NCI-H1694 treated with DMSO at 0.1 percent for 48 hours (cell line): Measurements from ENCODE around the gene ATP5MG.
"Not testable (repeated sequence)": the region's sequence is repeated elsewhere in the genome, so short reads cannot be mapped to it uniquely, and the experiment has no call there.

Experiments
- DNase-seq: peaks from one replicate; lab custom pipeline; 2025; lab: John Stamatoyannopoulos, UW

The ATP5MG gene

GRCh38 chr11:118401151-118401879 lies at the start of gene ATP5MG:
TSS of gene ATP5MG (plus strand) at chr11:118401606. CDS start at chr11:118401666, 60 bp downstream.
- peak; percentile 61 for DNase-seq

GRCh38 chr11:118353084-118353710 lies 48.2 kb upstream of the ATP5MG start:
- no peak for DNase-seq

DNA sequence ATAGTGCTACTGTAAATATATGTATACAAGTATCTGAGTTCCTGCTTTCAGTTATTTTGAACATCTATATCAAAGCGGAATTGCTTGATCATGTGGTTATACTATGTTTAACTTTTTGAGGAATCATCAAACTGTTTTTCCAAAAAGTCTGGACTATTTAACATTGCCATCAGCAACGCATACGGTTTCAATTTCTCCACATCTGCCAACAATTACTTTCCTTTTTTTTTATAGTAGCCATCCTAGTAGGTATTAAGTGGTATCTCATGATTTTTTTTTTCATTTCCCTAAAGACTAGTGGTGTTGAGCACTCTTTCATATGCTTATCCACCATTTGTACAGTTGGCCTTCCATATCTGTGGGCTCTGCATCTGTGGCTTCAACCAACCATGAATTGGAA lies 43.3 kb upstream of the ATP5MG start:
- no peak for DNase-seq

DNA sequence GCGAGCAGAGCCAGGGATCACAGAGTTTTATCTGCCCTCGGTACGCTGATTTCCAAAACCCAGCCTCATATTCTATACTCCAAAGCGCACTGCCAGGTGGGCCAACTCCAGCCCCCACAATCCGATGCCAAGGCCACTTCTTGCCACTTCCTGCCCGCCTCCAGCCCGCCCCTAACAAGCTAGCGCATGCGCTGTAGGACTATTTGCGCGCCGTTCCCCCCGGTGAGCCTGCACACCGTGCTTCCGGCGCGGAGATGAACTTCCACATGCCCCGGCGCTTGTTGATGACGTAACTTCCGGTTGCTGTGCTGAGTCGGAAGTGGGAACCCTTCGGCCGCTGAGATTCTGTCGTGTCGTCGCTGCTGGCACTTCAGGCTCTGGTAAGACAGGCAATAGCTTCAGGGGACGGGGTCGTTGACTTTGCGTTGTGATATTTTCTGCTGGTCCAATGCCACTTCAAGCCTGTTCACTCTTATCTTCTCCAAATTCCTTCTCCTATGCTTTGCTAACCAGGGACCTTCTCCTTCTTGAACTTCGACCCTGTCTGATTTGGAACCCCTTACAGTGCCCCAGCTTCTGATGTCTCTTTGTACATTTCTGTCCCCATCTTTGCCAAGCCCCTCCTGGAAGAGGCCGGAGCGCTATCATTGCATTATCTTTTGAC lies 42.0 kb upstream of the ATP5MG start, which contains the start of gene UBE4A:
TSS of gene UBE4A (plus strand) at position 306 of the 664 bp plus-strand sequence. CDS start 5,481 bp downstream, outside the sequence.
- DNase-seq: peak; percentile 74

DNA sequence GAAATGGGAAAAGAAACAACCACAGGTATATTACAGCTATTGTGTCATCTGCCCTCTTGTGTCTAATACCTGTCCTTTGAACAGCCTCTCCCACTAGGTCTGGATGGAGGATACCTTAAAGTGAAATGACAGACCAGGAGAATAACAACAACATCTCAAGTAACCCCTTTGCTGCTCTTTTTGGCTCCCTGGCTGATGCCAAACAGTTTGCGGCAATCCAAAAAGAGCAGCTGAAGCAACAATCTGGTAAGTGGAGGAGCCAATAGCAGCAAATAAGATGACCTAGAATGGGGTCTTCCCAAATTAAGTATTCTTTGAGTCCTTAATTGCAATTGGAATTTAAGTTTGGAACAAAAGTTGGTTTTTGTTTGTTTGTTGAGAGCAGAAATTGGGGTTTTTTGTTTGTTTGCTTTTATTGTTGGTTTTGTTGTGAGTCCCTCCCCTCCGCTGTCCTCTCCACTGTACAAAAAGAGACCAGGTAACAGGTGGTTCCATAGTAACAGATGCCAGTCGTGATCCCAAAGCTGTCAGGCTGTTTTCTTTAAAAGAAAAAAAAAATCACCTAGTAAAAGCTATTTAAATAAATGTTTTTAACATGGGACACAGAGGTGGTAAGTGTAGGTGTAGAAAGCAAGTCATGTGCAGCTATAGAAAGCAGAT lies 36.3 kb upstream of the ATP5MG start:
- DNase-seq: no peak

GRCh38 chr11:118366287-118366686 lies 35.1 kb upstream of the ATP5MG start:
- DNase-seq: peak; percentile 39

DNA sequence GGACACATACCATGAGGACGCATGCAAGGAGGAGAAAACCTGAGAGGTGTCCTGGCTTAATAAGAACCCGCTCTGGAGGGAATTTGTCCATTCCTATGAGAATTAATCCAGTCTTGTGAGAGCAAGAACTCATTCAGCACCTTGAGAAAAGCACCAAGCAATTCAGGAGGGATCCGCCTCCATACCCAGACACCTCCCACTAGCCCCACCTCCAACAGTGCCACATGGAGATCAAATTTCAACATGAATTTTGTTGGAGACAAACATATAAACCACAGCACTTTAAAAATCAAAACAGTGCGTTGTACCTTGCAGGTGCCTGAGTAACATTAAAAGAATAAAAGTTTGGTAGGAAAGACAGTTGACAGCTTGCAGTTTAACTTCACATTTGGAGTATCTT lies 30.6 kb upstream of the ATP5MG start:
- DNase-seq: no peak

GRCh38 chr11:118373263-118373662 lies 28.1 kb upstream of the ATP5MG start:
- no peak for DNase-seq

- no peak for DNase-seq
These were observed 27.5 kb upstream of the ATP5MG start for GRCh38 chr11:118373871-118374270.

GRCh38 chr11:118374729-118375128 lies 26.7 kb upstream of the ATP5MG start:
- DNase-seq: no peak

DNA sequence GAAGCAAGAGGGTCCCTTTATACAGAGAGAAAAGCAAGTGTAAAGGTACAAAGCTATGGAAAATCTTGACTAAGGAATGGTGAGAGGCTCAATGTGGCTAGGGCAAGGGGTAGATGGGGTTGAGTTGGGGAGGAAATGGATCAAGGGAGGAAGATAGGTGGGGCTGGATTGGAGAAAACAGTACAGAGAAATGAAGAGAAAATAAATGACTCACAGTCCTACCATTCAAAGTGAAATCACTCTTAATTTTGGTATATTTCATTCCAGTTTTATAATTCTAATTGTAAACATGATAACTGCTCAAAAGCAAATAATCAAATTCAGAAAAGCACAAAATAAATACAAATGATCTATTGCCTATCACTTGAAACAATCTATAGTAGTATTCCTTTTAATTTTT lies 25.4 kb upstream of the ATP5MG start:
- no peak for DNase-seq

DNA sequence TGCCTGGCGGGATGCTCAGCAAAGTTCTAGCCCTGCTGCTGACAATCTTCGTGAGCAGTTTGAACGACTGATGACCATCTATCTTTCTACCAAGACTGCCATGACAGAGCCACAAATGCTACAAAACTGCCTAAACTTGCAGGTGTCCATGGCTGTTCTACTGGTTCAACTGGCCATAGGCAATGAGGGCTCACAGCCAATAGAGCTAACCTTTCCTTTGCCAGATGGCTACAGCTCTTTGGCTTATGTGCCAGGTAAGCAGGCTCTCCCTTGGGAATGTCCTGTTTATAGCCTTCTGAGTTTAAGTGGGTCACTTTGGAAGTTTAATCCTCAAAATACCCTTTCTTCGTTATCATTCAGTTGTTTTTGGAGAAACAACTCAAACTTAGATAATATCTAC lies 21.9 kb upstream of the ATP5MG start:
- no peak for DNase-seq

GRCh38 chr11:118380571-118380970 lies 20.8 kb upstream of the ATP5MG start:
- DNase-seq: no peak

GRCh38 chr11:118382954-118383353 lies 18.5 kb upstream of the ATP5MG start:
- no peak for DNase-seq

DNA sequence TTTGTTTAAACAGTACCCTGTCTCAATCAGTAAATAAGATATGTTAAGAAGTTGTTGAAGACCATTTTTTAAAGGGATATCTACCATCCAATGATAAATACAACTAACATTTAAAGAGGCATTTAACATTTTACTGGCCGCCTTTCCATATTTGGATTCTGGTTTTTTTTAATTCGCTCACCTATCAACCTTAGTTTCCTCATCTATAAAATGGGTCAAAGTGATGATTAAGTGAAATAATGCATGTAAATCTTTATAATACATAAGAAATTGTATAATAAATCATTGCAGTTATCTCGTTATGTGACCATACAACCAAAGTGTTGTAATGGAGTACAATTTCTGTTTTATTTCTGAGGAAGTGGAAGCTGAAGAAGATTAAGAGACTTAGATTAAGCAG lies 17.7 kb upstream of the ATP5MG start:
- no peak for DNase-seq

- no peak for DNase-seq
These were observed 5.3 kb upstream of the ATP5MG start for GRCh38 chr11:118396097-118396501.

- DNase-seq: no peak
These were observed 4.0 kb upstream of the ATP5MG start for GRCh38 chr11:118397448-118397847.

DNA sequence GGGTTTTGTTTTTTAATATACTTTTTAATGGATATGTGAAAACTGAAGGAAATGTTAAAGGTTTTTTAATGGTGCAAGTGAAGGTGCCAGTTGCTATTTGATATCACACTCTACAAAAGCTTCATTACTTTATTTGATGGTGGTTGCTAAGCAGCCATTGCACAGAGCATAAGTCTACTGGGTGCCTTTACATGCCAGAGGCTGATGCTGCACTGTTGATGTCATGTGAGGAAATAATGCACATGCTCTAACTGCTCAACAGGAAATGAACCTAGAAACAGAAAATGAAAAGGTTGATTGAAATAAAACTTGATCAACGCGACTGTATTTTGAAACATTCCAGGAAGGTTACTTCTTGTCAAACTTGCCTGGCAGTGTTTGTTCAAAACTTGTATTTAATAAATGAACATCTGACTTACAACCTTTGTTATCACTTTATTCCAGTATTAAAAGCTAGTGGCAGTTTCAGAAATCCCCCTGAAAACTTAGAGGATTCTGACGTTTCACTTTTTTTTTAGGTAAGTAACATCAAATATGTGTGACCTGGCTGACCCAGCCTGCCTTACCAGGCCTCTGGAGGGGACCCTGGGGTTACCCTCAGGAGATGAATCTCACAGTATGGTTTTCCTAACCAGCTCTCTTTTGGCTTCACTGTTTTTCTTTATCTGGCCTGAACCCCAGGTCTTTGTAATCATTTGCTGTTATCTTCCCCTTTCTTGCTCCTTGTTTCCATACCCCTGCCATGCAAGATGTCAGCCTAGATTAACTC lies 2.4 kb upstream of the ATP5MG start:
- no peak for DNase-seq

DNA sequence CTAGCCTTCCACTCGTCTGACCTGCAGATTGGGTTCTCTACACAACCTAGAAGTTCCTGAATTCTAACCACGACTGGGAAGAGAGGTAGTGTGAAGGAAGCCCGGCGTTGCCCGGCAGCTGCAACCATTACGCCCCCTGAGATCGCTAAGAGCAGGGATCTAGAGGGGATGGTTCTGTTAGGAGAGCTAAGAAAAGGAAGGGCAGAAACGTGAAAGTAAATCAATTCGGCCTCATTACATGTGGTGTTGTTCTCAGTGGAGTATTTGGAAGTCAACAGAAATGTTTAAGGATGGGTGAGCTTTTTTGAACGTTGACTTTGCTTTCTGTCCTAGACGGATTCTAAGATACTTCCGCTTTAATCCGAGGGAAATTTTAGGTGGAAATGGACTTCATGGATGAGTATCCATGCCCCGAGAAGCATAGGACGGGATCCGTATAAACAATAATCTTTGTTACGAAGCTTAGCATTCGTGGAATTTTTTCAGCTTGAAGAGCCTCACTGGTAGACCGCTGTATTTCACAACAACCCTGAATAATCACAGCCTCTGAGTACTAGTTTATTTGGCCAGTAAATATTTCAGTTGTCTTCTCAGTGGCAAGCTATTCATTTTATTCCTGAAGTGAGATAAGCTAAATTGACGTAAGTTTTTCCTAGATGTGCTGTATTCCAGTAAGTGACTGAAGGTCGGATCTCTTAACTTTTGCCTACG lies 629 bp downstream of the ATP5MG start:
- DNase-seq: no peak

- not testable (repeated sequence) for DNase-seq
These were observed 1.2 kb downstream of the ATP5MG start for GRCh38 chr11:118402594-118402993.

- peak; percentile 5 for DNase-seq
These were observed 5.3 kb downstream of the ATP5MG start for GRCh38 chr11:118406599-118407166.
